ENCODE results near the gene ASTN2. TPM values are rescaled to one million over a fixed set of nuclear protein-coding genes. Genes with fewer than 3 reads are reported as not detected.

Gene ASTN2
- total RNA-seq, 2 experiments from 2014 or later, result 3.9 TPM

DNA sequence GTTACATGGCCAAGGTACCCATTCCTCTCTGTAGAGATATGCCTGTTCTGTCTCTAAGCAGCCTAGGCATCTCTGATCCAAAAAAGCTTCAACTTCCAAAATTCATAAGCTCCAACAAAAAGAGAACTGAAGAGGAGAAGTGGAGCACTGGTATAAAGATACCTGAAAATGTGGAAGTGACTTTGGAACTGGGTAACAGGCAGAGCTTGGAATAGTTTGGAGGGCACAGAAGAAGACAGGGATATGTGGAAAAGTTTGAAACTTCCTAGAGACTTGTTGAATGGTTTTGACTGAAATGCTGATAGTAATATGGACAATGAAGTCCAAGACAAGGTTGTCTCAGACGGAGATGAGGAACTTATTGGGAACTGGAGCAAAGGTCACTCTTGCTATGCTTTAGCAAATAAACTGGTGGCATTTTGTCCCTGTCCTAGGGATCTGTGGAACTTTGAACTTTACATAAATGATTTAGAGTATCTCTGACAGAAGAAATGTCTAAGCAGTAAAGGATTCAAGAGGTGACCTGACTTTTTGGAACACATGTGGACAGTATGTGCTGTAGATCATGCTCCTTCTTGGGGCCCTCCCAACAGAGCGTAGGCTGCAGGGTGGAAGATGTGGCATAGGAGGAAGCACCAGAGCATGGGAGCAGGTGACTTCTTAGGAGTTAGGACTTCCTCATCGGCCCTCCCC lies 889.9 kb downstream of the ASTN2 start:
- peaks cover 45% of the 10 kb centered on the region for H3K9me3 Mint-ChIP-seq
- no peaks in the 10 kb centered on the region for H3K27me3 Mint-ChIP-seq
- DNase-seq, result no peak
- peaks cover 23% of the 10 kb centered on the region for H3K36me3 Mint-ChIP-seq
- no peak overlapping the region for H3K4me3 Mint-ChIP-seq
- no peak overlapping the region for H3K27ac Mint-ChIP-seq
- H3K4me1 Mint-ChIP-seq, result no peaks in the 10 kb centered on the region

DNA sequence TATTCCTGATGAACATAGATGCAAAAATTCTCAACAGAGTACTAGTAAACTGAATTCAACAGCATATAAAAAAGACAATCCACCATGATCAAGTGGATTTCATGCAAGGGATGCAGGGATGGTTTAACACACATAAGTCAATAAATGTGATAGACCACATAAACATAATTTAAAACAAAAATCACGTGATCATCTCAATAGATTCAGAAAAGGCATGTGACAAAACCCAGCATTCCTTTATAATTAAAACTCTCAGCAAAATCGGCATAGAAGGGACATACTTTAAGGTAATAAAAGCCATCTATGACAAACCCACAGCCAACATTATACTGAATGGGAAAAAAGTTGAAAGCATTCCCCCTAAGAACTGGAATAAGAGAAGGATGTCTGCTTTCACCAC lies 894.6 kb downstream of the ASTN2 start:
- Mint-ChIP-seq H3K4me3 (no peak overlapping the region), H3K9me3 (peaks cover 55% of the 10 kb centered on the region), H3K27me3 (no peaks in the 10 kb centered on the region), H3K27ac (no peak overlapping the region), H3K36me3 (peaks cover 27% of the 10 kb centered on the region), H3K4me1 (no peaks in the 10 kb centered on the region)
- no peak for DNase-seq

DNA sequence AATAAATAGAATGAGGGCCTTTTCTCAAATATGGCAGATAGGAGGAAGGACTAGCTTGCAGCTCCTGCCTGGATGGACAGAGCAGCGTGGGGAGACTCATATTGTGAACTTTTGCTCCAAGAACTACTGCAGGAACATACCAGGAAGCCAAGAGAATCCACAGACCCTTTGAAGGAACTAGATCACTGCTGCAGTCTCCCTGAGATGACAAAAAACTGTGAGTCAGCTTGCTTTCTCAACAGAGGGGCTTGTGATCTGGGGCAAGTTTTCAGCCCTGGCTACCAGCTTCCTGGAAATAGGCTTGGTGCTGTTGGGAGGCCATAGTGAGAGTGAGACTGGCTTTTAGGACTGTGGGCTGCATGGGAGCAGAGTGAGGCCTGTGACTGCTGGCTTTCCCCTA lies 898.4 kb downstream of the ASTN2 start:
- no peak overlapping the region for H3K27ac Mint-ChIP-seq
- H3K27me3 Mint-ChIP-seq, result no peaks in the 10 kb centered on the region
- H3K36me3 Mint-ChIP-seq, result peaks cover 32% of the 10 kb centered on the region
- no peak overlapping the region for H3K4me3 Mint-ChIP-seq
- no peak for DNase-seq
- H3K4me1 Mint-ChIP-seq, result no peaks in the 10 kb centered on the region
- H3K9me3 Mint-ChIP-seq, result peaks cover 52% of the 10 kb centered on the region

DNA sequence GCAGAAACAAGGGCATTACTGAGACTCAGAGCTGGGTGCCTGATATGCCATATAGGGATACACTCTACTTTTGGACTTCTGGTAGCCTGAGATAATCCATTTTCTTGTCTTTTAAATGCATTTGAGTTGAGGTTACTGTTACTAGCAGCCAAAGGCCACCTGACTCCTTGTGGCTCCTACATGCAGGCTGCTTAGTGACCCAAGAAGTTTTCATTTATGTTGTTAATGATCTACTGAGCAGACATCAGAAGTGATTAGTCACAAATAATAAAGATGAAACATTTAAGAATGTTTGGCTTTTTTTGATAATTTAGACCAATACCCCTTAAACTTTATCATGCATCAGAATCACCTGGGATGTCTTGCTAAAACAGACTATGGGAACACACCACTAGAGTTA lies 899.3 kb downstream of the ASTN2 start:
- Mint-ChIP-seq H3K27me3 (no peaks in the 10 kb centered on the region), H3K9me3 (peaks cover 47% of the 10 kb centered on the region), H3K27ac (no peak overlapping the region), H3K36me3 (peaks cover 34% of the 10 kb centered on the region), H3K4me1 (no peaks in the 10 kb centered on the region), H3K4me3 (no peak overlapping the region)
- no peak for DNase-seq

DNA sequence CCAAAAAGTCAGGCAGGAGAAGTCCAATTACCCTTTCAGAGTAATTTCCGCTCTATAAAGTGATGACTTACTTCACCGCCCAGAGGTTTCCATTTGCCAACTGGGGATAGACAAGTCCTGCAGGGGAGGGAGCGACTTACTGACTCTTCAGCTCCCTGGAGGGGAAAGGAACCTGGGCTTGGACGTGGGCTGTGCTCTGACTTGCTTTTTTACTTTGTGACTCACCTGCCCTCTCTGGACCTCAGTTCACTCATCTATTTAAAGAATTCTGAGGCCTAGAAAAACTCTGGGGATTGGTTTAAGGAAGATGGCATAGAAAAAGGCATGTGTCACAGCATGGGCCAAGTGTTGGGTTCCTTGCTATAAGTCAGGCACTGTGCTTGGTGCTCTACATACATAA lies 908.2 kb downstream of the ASTN2 start:
- H3K27ac Mint-ChIP-seq, result no peak overlapping the region
- H3K4me3 Mint-ChIP-seq, result no peak overlapping the region
- peaks cover 10% of the 10 kb centered on the region for H3K9me3 Mint-ChIP-seq
- peaks cover 2% of the 10 kb centered on the region for H3K4me1 Mint-ChIP-seq
- no peak for DNase-seq
- H3K27me3 Mint-ChIP-seq, result no peaks in the 10 kb centered on the region
- H3K36me3 Mint-ChIP-seq, result peaks cover 2% of the 10 kb centered on the region

DNA sequence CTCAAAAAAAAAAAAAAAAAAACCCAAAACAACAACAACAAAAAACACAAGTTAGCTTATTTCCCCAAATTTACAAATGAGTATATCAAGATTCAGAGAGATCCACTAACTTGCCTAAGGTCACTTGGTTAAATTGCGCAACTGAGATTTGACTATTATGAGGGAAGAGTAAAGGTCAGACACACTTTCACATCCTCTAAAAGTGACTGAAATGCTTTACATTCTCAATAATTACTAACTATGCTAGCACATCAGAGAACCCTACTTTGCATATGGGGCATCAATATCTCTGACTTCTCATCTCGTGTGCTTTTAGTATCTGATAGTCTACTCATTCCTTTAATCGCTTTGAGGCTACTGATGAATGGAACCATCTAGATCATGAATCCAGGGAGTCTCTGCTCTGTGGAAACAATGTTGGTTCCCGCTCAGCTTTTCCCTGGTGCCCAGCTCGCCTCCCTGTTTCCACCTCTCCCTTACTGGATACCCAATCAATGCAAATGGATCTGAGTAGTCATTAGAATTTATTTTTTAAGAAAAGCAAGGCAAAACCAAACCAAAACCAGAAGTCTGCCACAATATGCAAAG lies 909.9 kb downstream of the ASTN2 start:
- Mint-ChIP-seq H3K36me3 (no peaks in the 10 kb centered on the region), H3K27me3 (no peaks in the 10 kb centered on the region), H3K4me1 (peaks cover 2% of the 10 kb centered on the region), H3K4me3 (no peak overlapping the region), H3K27ac (no peak overlapping the region), H3K9me3 (peaks cover 5% of the 10 kb centered on the region)
- DNase-seq, result no peak

DNA sequence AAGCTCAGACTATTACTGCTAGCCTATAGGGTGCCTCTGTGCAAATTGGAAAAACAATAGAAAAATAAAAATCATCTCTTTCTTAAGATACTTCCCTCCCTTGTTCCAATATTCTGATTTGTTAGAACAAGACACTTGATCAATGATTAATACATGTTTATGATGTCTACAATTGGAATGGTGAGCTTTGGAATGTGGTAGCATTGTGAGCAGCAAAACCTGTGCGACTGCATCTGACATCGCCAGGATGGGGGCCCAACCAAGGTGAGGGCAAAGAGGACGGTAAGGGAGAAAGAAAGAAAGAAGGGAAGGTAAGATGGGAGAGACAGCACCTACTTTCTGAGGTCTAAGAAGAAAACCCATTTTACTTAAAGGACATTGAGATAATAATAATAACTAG lies 910.8 kb downstream of the ASTN2 start:
- Mint-ChIP-seq H3K27me3 (no peaks in the 10 kb centered on the region), H3K36me3 (no peaks in the 10 kb centered on the region), H3K4me3 (no peak overlapping the region), H3K27ac (no peak overlapping the region), H3K4me1 (peaks cover 2% of the 10 kb centered on the region), H3K9me3 (no peaks in the 10 kb centered on the region)
- DNase-seq, result no peak

DNA sequence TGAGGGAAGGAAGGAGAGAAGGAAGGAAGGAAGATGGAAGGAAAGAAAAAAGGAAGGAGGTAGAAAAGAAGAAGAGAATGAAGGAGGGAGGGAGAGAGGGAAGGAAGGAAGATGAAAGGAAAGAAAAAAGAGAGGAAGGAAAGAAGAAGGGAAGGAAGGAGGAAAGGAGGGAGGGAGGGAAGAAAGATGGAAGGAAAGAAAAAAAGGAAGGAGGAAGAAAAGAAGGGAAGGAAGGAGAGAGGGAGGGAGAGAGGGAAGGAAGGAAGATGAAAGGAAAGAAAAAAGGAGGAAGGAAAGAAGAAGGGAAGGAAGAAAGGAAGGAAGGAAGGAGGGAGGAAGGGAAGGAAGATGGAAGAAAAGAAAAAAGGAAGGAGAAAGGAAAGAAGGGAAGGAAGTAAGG lies 912.1 kb downstream of the ASTN2 start:
- H3K4me3 Mint-ChIP-seq, result no peak overlapping the region
- DNase-seq, result no peak
- no peaks in the 10 kb centered on the region for H3K9me3 Mint-ChIP-seq
- H3K27me3 Mint-ChIP-seq, result no peaks in the 10 kb centered on the region
- H3K27ac Mint-ChIP-seq, result no peak overlapping the region
- H3K36me3 Mint-ChIP-seq, result no peaks in the 10 kb centered on the region
- H3K4me1 Mint-ChIP-seq, result peaks cover 2% of the 10 kb centered on the region

DNA sequence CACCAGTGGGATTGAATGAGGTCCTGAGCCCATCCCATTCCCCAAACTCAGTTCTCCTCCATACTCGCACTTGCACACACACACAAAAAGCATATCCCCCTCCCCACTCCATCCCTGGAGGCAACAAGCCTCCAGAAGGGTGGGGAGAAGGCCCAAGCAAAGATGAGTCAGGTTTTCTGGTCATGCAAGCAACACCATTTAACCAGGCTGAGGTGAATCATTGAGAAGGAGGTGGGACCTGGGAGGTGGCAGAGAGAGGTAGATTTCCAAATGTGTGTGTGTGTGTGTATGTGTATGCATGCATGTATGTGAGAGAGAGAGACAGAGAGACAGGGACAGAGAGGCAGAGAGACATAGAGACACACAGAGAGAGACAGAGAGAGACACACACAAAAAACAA lies 913.0 kb downstream of the ASTN2 start:
- Mint-ChIP-seq H3K27me3 (no peaks in the 10 kb centered on the region), H3K4me1 (peaks cover 2% of the 10 kb centered on the region), H3K9me3 (no peaks in the 10 kb centered on the region), H3K36me3 (no peaks in the 10 kb centered on the region), H3K27ac (no peak overlapping the region), H3K4me3 (no peak overlapping the region)
- no peak for DNase-seq

DNA sequence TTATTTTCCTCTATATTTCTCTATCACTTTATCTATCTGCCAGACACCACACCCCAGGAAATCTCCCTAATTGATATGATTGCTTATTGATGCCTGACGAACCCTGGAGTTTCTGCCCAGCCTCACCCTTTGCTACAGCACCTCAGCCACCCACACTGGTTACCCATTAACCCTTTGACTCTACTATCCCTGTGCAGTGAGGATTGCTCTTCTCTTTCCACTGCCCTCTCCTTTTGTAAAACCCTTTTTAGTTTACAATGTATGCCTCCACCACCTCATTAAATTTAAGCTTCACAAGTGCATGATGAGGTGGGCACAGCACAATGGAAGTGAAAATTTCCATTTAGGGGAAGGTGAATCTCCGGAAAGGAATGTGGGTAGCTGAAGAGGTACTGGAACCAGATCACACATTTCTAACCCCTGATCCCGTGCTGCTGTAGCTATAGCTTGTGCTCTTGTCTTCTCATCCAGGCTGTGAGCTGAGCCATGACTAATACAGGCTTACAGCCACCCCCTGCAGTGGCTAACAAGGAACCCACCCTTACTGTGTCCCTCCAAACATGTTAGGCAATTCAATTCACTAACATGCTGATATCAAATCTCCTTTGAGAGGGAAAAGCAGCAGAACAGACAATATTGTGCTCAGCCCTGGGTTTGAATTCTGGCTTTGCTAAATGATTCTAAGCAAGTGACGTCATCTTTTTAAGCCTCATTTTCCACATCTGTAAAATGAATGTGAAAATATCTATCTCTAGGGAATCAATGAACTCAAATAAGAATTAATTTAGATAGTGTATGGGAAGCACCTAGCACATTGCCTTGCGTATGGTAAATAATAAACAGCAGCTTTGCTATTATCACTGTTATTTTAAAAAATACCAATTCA lies 914.6 kb downstream of the ASTN2 start:
- Mint-ChIP-seq H3K4me1 (peaks cover 2% of the 10 kb centered on the region), H3K36me3 (no peaks in the 10 kb centered on the region), H3K27me3 (no peaks in the 10 kb centered on the region), H3K27ac (no peak overlapping the region), H3K9me3 (no peaks in the 10 kb centered on the region), H3K4me3 (no peak overlapping the region)
- no peak for DNase-seq

DNA sequence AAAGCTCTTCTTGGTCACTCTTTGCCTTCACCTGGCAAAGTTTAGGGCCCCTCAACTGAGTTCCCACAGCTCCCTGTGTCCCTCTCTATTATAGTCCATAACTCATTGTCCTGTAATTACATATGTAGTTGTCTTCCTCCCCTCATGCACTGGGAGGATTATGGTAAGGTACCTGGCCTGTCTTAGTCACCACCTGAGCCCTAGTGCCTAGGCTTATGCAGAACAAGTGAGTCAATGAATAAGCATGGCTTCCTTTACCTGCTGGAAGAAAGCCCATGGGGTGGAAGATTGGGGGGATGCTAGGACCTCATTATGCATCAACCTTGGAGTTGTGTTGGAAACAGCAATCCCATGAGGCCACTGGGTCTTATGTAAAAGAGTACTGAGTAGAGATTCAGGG lies 915.4 kb downstream of the ASTN2 start:
- H3K36me3 Mint-ChIP-seq, result no peaks in the 10 kb centered on the region
- H3K4me3 Mint-ChIP-seq, result no peak overlapping the region
- no peak for DNase-seq
- H3K4me1 Mint-ChIP-seq, result no peaks in the 10 kb centered on the region
- H3K27ac Mint-ChIP-seq, result no peak overlapping the region
- no peaks in the 10 kb centered on the region for H3K9me3 Mint-ChIP-seq
- H3K27me3 Mint-ChIP-seq, result no peaks in the 10 kb centered on the region

DNA sequence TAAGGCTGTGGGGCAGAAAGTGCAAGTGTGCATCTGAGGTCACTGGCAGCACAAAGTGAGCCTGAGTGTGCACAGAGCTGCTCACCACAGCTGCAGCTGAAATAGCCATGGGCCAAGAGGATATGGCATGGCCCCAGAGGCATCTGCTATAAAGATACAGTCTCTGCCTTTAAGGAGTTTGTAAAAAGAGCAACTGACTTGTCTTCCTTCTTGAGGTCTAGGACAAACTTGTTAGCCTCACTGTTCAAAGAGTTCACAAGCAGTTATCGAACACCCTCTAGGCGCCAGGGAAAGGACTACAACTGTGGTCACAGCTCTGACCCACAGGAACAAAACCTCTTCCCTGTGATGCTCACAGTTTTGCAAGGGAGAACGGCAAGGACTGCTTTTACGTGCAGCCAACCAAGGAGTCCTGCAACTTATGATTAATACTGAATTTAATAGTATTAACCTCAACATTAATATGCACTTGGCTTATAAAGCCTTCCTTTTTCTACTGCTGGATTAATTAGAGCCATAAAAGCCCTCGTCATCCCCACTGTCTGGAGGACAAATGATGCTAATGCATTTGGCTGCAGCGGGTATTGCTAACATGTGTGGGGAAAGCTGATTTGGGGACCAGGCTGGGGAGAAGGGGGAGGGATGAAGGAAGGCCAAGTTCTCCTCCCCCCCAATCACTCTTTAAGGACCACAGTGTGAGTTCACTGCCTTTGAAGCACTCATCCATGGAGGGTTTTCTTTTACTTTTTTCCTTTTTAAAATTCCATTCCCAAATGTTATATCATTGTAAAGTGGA lies 917.6 kb downstream of the ASTN2 start:
- Mint-ChIP-seq H3K27me3 (no peaks in the 10 kb centered on the region), H3K9me3 (no peaks in the 10 kb centered on the region), H3K4me3 (no peak overlapping the region), H3K27ac (no peak overlapping the region), H3K36me3 (no peaks in the 10 kb centered on the region), H3K4me1 (no peaks in the 10 kb centered on the region)
- DNase-seq, result no peak

DNA sequence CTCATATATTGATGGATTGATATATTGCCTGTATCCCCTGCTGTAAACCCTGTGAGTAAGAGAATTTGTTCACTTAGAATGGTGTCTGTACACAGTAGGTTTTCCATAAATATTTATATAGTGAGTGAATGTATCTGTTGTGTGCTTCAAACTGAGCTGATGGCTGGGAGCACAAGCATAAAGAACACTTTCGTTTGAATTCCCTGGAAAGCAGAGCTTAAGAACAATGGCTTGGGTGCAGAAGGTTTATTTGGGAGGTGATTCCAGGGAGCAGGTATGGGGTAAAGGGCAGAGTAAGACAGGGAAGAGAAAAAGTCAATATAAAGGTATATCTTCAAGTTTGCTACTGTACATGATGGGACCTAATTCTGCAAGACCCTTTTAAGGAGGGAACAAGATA lies 918.7 kb downstream of the ASTN2 start:
- Mint-ChIP-seq H3K27me3 (no peaks in the 10 kb centered on the region), H3K36me3 (no peaks in the 10 kb centered on the region)
- no peak for DNase-seq

DNA sequence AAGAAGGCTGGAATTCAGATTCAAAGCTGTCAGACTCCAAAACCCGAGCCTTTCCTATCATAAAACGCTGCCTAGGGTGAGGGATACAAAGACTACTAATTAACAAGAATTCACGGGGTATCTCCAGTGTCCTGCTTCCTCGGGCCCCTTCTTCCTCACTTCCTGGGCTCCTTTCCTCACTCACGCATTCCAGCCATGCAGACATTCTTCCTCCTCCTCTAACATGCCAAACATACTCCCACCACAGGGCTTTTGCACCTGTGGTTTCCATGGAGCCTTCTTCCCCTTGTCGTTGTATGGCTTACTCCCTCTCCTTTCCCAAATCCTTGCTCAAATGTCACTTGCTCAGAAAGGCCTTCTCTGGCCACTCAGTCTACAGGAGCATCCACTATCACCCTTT lies 919.1 kb downstream of the ASTN2 start:
- no peaks in the 10 kb centered on the region for H3K36me3 Mint-ChIP-seq
- no peaks in the 10 kb centered on the region for H3K4me1 Mint-ChIP-seq
- no peaks in the 10 kb centered on the region for H3K27me3 Mint-ChIP-seq
- DNase-seq, result no peak
- no peak overlapping the region for H3K4me3 Mint-ChIP-seq
- H3K9me3 Mint-ChIP-seq, result no peaks in the 10 kb centered on the region
- no peak overlapping the region for H3K27ac Mint-ChIP-seq

More for the DNA sequence above, 918.7 kb downstream of the ASTN2 start:
- Mint-ChIP-seq H3K4me3 (no peak overlapping the region), H3K4me1 (no peaks in the 10 kb centered on the region), H3K9me3 (no peaks in the 10 kb centered on the region), H3K27ac (no peak overlapping the region)
